ENCODE results near the gene SORL1-AS1.
"Not testable (repeated sequence)": the region's sequence is repeated elsewhere in the genome, so short reads cannot be mapped to it uniquely, and the experiment has no call there.

Gene SORL1-AS1

DNA sequence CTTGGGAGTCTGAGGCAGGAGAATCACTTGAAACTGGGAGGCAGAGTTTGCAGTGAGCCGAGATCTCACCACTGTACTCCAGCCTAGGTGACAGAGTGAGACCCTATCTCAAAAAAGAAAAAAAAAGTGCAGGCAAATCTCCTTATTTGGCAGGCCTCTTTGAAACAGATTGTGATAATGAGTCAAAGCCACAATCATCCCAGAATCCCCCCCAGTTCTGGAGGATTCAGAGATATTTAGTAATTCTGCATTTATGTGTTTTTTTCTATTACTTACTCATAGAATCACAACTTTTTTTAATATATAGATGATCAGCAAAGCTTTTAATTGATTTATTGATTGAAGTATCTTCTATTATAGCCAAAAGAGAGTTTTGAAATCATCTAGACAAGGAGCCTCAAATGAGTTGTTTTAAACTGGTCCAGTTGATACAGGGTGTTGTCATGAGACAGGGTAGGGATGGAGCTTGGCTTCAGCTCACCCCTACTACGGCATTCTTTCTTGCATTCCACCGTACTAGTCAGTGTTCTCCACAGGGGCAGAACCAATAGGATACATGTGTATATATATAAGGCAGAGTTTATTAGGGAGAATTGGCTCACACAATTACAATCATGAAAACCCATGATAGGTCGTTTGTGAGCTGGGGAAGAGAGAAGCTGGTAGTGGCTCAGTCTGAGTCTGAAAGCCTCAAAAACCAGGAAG lies 39.9 kb downstream of the SORL1-AS1 start:
- H3K27me3 Mint-ChIP-seq (ENCODE audit: low read depth): no peaks in the 10 kb centered on the region
- H3K36me3 Mint-ChIP-seq: no peaks in the 10 kb centered on the region
- POLR2A ChIA-PET: no interaction called here
- no peak for ATAC-seq
- H3K27ac Mint-ChIP-seq: no peak overlapping the region
- DNase-seq (ENCODE audit: low spot score): no peak
- peaks cover 18% of the 10 kb centered on the region for H3K4me1 Mint-ChIP-seq
- TF ChIP-seq, protein P1, sequence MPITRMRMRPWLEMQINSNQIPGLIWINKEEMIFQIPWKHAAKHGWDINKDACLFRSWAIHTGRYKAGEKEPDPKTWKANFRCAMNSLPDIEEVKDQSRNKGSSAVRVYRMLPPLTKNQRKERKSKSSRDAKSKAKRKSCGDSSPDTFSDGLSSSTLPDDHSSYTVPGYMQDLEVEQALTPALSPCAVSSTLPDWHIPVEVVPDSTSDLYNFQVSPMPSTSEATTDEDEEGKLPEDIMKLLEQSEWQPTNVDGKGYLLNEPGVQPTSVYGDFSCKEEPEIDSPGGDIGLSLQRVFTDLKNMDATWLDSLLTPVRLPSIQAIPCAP (CRISPR knock-in tag; IDR thresholded peaks at IDR 0.05): no peak
- TF ChIP-seq FOXK1 (CRISPR knock-in tag; IDR thresholded peaks at IDR 0.05) (no peak), ZNF121 (CRISPR knock-in tag; IDR thresholded peaks at IDR 0.05) (no peak), SP1 (CRISPR knock-in tag; conservative IDR thresholded peaks at IDR 0.05) (no peak)
- TF ChIP-seq, protein P2, sequence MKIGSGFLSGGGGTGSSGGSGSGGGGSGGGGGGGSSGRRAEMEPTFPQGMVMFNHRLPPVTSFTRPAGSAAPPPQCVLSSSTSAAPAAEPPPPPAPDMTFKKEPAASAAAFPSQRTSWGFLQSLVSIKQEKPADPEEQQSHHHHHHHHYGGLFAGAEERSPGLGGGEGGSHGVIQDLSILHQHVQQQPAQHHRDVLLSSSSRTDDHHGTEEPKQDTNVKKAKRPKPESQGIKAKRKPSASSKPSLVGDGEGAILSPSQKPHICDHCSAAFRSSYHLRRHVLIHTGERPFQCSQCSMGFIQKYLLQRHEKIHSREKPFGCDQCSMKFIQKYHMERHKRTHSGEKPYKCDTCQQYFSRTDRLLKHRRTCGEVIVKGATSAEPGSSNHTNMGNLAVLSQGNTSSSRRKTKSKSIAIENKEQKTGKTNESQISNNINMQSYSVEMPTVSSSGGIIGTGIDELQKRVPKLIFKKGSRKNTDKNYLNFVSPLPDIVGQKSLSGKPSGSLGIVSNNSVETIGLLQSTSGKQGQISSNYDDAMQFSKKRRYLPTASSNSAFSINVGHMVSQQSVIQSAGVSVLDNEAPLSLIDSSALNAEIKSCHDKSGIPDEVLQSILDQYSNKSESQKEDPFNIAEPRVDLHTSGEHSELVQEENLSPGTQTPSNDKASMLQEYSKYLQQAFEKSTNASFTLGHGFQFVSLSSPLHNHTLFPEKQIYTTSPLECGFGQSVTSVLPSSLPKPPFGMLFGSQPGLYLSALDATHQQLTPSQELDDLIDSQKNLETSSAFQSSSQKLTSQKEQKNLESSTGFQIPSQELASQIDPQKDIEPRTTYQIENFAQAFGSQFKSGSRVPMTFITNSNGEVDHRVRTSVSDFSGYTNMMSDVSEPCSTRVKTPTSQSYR (CRISPR knock-in tag; IDR thresholded peaks at IDR 0.05): no peak
- TF ChIP-seq, protein P3, sequence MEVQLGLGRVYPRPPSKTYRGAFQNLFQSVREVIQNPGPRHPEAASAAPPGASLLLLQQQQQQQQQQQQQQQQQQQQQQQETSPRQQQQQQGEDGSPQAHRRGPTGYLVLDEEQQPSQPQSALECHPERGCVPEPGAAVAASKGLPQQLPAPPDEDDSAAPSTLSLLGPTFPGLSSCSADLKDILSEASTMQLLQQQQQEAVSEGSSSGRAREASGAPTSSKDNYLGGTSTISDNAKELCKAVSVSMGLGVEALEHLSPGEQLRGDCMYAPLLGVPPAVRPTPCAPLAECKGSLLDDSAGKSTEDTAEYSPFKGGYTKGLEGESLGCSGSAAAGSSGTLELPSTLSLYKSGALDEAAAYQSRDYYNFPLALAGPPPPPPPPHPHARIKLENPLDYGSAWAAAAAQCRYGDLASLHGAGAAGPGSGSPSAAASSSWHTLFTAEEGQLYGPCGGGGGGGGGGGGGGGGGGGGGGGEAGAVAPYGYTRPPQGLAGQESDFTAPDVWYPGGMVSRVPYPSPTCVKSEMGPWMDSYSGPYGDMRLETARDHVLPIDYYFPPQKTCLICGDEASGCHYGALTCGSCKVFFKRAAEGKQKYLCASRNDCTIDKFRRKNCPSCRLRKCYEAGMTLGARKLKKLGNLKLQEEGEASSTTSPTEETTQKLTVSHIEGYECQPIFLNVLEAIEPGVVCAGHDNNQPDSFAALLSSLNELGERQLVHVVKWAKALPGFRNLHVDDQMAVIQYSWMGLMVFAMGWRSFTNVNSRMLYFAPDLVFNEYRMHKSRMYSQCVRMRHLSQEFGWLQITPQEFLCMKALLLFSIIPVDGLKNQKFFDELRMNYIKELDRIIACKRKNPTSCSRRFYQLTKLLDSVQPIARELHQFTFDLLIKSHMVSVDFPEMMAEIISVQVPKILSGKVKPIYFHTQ (CRISPR knock-in tag; IDR thresholded peaks at IDR 0.05): no peak
- H3K4me3 Mint-ChIP-seq: no peak overlapping the region
- no peaks in the 10 kb centered on the region for H3K9me3 Mint-ChIP-seq
- CTCF ChIA-PET: no interaction called here

DNA sequence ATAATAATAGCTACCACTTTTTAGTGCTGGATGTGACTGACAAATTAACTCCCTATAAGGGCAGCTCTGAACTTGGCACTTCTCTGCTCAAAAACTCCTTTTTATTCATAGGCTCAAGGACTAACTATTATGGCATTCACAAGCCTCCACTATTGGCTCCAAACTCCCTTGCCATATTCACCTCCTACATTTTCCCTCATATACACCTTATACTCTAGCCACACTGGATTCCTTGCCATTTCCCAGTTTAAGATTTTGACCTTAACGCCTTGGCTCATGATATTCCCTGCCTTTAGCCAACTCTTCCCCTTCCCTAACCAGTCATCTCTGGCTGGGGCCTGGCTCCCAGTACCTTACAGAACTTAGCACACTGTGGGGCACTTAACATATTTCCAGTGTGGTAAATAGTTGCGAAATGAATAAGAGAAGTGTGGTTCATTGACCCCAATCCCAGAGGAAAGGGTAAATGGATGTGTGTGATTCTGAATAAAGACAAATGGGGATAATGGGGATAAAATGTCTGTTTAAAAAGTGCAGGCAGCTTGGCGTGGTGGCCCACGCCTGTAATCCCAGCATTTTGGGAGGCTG lies 40.7 kb downstream of the SORL1-AS1 start:
- DNase-seq (ENCODE audit: low spot score) (no peak), ATAC-seq (no peak)
- no peak overlapping the region for H3K27ac Mint-ChIP-seq
- H3K36me3 Mint-ChIP-seq: no peaks in the 10 kb centered on the region
- CTCF ChIA-PET: no interaction called here
- peaks cover 25% of the 10 kb centered on the region for H3K4me1 Mint-ChIP-seq
- no peaks in the 10 kb centered on the region for H3K9me3 Mint-ChIP-seq
- TF ChIP-seq ZNF232 (CRISPR knock-in tag; IDR thresholded peaks at IDR 0.05) (no peak), GTF2I (CRISPR knock-in tag; conservative IDR thresholded peaks at IDR 0.05) (no peak), ZNF423 (CRISPR knock-in tag; IDR thresholded peaks at IDR 0.05) (no peak)
- TF ChIP-seq, protein P4, sequence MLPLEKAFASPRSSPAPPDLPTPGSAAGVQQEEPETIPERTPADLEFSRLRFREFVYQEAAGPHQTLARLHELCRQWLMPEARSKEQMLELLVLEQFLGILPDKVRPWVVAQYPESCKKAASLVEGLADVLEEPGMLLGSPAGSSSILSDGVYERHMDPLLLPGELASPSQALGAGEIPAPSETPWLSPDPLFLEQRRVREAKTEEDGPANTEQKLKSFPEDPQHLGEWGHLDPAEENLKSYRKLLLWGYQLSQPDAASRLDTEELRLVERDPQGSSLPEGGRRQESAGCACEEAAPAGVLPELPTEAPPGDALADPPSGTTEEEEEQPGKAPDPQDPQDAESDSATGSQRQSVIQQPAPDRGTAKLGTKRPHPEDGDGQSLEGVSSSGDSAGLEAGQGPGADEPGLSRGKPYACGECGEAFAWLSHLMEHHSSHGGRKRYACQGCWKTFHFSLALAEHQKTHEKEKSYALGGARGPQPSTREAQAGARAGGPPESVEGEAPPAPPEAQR (CRISPR knock-in tag; IDR thresholded peaks at IDR 0.05): no peak
- POLR2A ChIA-PET: no interaction called here
- no peaks in the 10 kb centered on the region for H3K27me3 Mint-ChIP-seq (ENCODE audit: low read depth)
- no peak overlapping the region for H3K4me3 Mint-ChIP-seq

DNA sequence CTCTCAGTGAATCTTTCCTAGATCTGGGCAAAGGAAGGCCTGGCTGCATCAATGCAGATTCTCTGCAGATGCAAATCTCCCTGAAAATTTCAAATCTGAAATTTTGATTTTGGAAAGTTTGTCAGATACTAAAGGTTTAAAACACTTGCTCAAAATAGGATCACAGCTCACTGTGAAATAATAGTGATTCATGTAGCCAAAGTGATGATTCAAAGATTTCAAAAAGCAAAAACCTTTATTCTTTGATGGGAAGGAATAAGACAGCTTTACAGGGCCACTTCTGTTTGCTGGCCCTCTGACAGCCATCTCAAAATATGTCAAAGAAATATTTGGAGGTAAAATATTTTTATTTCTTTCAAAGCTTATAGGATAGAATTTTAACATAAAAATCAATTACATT lies 41.4 kb downstream of the SORL1-AS1 start:
- POLR2A ChIA-PET; CTCF ChIA-PET; H3K27me3 Mint-ChIP-seq (ENCODE audit: low read depth); DNase-seq (ENCODE audit: low spot score); ATAC-seq; H3K4me3 Mint-ChIP-seq; H3K36me3 Mint-ChIP-seq; H3K9me3 Mint-ChIP-seq; H3K27ac Mint-ChIP-seq: not testable (repeated sequence)
- peaks cover 33% of the 10 kb centered on the region for H3K4me1 Mint-ChIP-seq

DNA sequence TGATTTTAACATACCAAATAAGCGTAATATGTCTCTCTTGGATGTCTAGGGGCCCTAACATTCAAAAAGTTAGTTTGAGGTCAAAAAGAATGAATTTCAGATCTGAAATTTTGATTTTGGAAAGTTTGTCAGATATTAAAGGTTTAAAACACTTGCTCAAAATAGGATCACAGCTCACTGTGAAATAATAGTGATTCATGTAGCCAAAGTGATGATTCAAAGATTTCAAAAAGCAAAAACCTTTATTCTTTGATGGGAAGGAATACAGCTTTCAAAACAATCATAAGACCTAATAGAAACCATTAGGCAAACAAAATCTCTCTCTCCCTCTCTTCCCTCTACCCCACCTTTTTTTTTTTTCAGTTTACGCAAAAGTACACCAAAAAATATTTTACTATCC lies 42.7 kb downstream of the SORL1-AS1 start:
- H3K4me3 Mint-ChIP-seq; H3K36me3 Mint-ChIP-seq; H3K9me3 Mint-ChIP-seq; ATAC-seq; CTCF ChIA-PET; DNase-seq (ENCODE audit: low spot score); H3K27me3 Mint-ChIP-seq (ENCODE audit: low read depth); H3K27ac Mint-ChIP-seq: not testable (repeated sequence)
- H3K4me1 Mint-ChIP-seq: peaks cover 44% of the 10 kb centered on the region
- POLR2A ChIA-PET: interaction anchor here (0.7 kb wide), 1 partner anchor 74 kb away, joined by 4 read pairs; no protein-coding TSS in a partner anchor

All from WTC11 (cell line).